HepG2 (cell line): ENCODE results near the gene SYP. TPM values are rescaled to one million over a fixed set of nuclear protein-coding genes. Genes with fewer than 3 reads are reported as not detected.

Experiments used
- ATAC-seq: fragments of 200-7000 bp; cut with Tn5 transposase; 3 replicates; pipeline ENCODE4 v1.9.1; 2020; ENCODE audit warnings: mild to moderate bottlenecking, moderate library complexity
- BruUV-seq: library from RNA; stranded (reverse); fragments of 400-500 nt; replicated peaks from 2 replicates; lab custom pipeline; 2021; lab: Mats Ljungman, UMichigan
- CTCF ChIA-PET: fragments of 300-600 bp; formaldehyde crosslinking; extraction: SDS; loops from one replicate; lab custom pipeline; 2021; ENCODE audit warnings: low total read pairs, inconsistent platforms, low intra/inter-chr PET ratio; lab: Yijun Ruan, JAX
- POLR2A ChIA-PET: fragments of 350-600 bp; sonication (Branson Sonifier 250); formaldehyde crosslinking; loops from one replicate; lab custom pipeline; 2020; ENCODE audit warnings: antibody characterized with exemption, inconsistent platforms; lab: Yijun Ruan, JAX
- DNase-seq: peaks from one replicate; pipeline ENCODE4 v3.0.0-alpha.2; 2015; ENCODE audit warnings: low spot score
- FAIRE-seq: peaks from 3 replicates; lab custom pipeline; 2011; peaks lifted over from hg19 to GRCh38; lab: Jason Lieb, UNC
- H2AFZ ChIP-seq: one replicate; pipeline ENCODE4 v1.6.1; 2011; ENCODE audit warnings: low read length, inconsistent platforms
- H3K27ac ChIP-seq: fragments of 300-600 bp; 3 replicates; pipeline ENCODE4 v1.8.0; 2011; ENCODE audit warnings: mixed run types, mild to moderate bottlenecking, mixed read lengths, low read length, inconsistent platforms; ENCODE audit not compliant: insufficient read depth; ENCODE audit errors: extremely low read length
- H3K27me3 ChIP-seq, 2 experiments: fragments of 200-600 bp in 1 of 2; 2 replicates in 1 of 2; 3 replicates in 1 of 2; pipeline versions ENCODE4 v1.6.0 to v1.8.0; 2011; ENCODE audit warnings: low read length in 2 of 2, mild to moderate bottlenecking in 2 of 2, moderate library complexity in 2 of 2, inconsistent platforms in 1 of 2; ENCODE audit not compliant: insufficient read depth in 2 of 2, control insufficient read depth in 1 of 2
- H3K36me3 ChIP-seq, 2 experiments: fragments of 200-600 bp in 1 of 2; replicated peaks in 1 of 2; 2 replicates in 1 of 2; 3 replicates in 1 of 2; pipeline versions ENCODE4 v1.5.1 to v1.8.0; 2011; ENCODE audit warnings: low read length in 2 of 2, inconsistent platforms in 1 of 2; ENCODE audit not compliant: insufficient read depth in 2 of 2, control insufficient read depth in 1 of 2
- H3K4me1 ChIP-seq: 2 replicates; pipeline ENCODE4 v1.5.1; 2012; ENCODE audit warnings: low read length, inconsistent platforms; ENCODE audit not compliant: insufficient read depth
- H3K4me2 ChIP-seq: 2 replicates; pipeline ENCODE4 v1.6.0; 2011; ENCODE audit warnings: low read depth, low read length, inconsistent platforms
- H3K4me3 ChIP-seq, 3 experiments: fragments of 200-600 bp in 1 of 3; sonication (generic), shearing (Covaris generic) in 1 of 3; replicated peaks in 1 of 3; 2 replicates each; pipeline ENCODE4 v1.5.1; 2011 to 2016; ENCODE audit warnings: low read length in 3 of 3, inconsistent platforms in 2 of 3, low read depth in 2 of 3, mild to moderate bottlenecking in 2 of 3, control low read depth in 1 of 3, mixed read lengths in 1 of 3; ENCODE audit not compliant: insufficient read depth in 1 of 3
- H3K79me2 ChIP-seq: one replicate; pipeline ENCODE4 v1.6.1; 2011; ENCODE audit warnings: low read length, inconsistent platforms; ENCODE audit not compliant: insufficient read depth
- H3K9ac ChIP-seq: 2 replicates; pipeline ENCODE4 v1.6.0; 2011; ENCODE audit warnings: mild to moderate bottlenecking, low read depth, low read length, inconsistent platforms; ENCODE audit not compliant: insufficient read depth
- H3K9me3 ChIP-seq: 2 replicates; pipeline ENCODE4 v1.5.1; 2012; ENCODE audit warnings: mild to moderate bottlenecking, low read length
- H4K20me1 ChIP-seq: 2 replicates; pipeline ENCODE4 v1.6.0; 2011; ENCODE audit warnings: inconsistent platforms, mild to moderate bottlenecking, low read length, moderate library complexity; ENCODE audit not compliant: insufficient read depth
- IKZF1 ChIP-seq: fragments of 450-650 bp; IDR thresholded peaks from 2 replicates; pipeline ENCODE4 v1.7.1; 2016
- ZBTB33 ChIP-seq: sonication (generic); formaldehyde crosslinking; IDR thresholded peaks from 2 replicates; pipeline ENCODE4 v1.4.0; 2020; ENCODE audit warnings: missing genetic modification reagents
- WGBS: methylation state at CpG from one replicate; pipeline ENCODE4 v1.1.6; 2017; ENCODE audit warnings: low lambda C conversion rate; 5-methylcytosine and 5-hydroxymethylcytosine counted together
- in situ Hi-C: cut with HindIII; loops from 2 replicates; pipeline ENCODE4 v1.10.0; 2017; ENCODE audit warnings: low pct_unique_long_range_greater_than_20kb; ENCODE audit not compliant: extremely low pct_ligation_motif_present
- intact Hi-C: fragments of 100-400 bp; cut with micrococcal nuclease; formaldehyde crosslinking; loops from one replicate; pipeline ENCODE4 v1.10.0; 2022; ENCODE audit not compliant: unreplicated experiment
- polyA plus RNA-seq, 8 experiments: library from polyadenylated mRNA; depleted of rRNA in 3 of 8; stranded (reverse) in 7 of 8; unstranded in 1 of 8; fragments of >200 nt; fragmentation: Illumina TruSeq in 4 of 8; extraction: Trizol in 4 of 8; gene quantifications; 2 replicates each; pipeline versions ENCODE4 v1.2.1 to v1.2.3, GENCODE V29; 2011 to 2016; ENCODE audit warnings: low read depth in 4 of 8, missing spikeins in 1 of 8, mixed read lengths in 1 of 8; ENCODE audit not compliant: insufficient read depth in 1 of 8
- total RNA-seq, 5 experiments: library from RNA; depleted of rRNA; stranded (reverse); fragments of >200 nt; fragmentation: Illumina TruSeq; extraction: Trizol; gene quantifications; 2 replicates each; pipeline ENCODE4 v1.2.3, GENCODE V29; 2016; ENCODE audit warnings: low read depth in 1 of 5
- TF ChIP-seq, protein P1 (sequence below): sonication (generic); formaldehyde crosslinking; IDR thresholded peaks from 2 replicates; pipeline ENCODE4; 2020; ENCODE audit warnings: missing genetic modification reagents, mild to moderate bottlenecking, borderline replicate concordance

Gene SYP
- total and polyA plus RNA-seq, 2 of the 13 experiments (the other 11 are each of a cell fraction or from before 2014, with no cell fraction given), result 2.0 to 2.5 TPM

- Histone ChIP-seq H3K9ac (no peak overlapping the region), H4K20me1 (no peaks in the 10 kb centered on the region), H3K4me2 (peak overlapping the region; percentile 57; the same call in 1 of the 2 replicates), H3K27ac (no peak overlapping the region), H2AFZ (no peak overlapping the region), H3K27me3 (no peaks in the 10 kb centered on the region), H3K4me3 (no peak overlapping the region), H3K79me2 (no peaks in the 10 kb centered on the region), H3K9me3 (no peaks in the 10 kb centered on the region), H3K36me3 (no peaks in the 10 kb centered on the region), H3K4me1 (peaks cover 33% of the 10 kb centered on the region; the same call in 1 of the 2 replicates)
- intact Hi-C loops (loop anchor here (5.0 kb wide), 1 partner anchor 42 kb away; the partner anchor contains the start of gene GPKOW), in situ Hi-C loops (loop anchor here (5.0 kb wide), 1 partner anchor 42 kb away; the partner anchor contains the start of gene GPKOW)
- ATAC-seq, result no peak
- no TSS peak for BruUV-seq
- CTCF ChIA-PET, result interaction anchor here (1.9 kb wide), 1 partner anchor 41 kb away, joined by 6 read pairs; the partner anchor contains the start of gene GPKOW
- WGBS, result 90% methylated on average over 8 of the region's 31 CpGs
- TF ChIP-seq ZBTB33 (CRISPR knock-in tag) (0 out of 2 replicates have a peak, but pooled peaks have one; percentile 43), IKZF1 (no peak)
- TF ChIP-seq, protein P1, sequence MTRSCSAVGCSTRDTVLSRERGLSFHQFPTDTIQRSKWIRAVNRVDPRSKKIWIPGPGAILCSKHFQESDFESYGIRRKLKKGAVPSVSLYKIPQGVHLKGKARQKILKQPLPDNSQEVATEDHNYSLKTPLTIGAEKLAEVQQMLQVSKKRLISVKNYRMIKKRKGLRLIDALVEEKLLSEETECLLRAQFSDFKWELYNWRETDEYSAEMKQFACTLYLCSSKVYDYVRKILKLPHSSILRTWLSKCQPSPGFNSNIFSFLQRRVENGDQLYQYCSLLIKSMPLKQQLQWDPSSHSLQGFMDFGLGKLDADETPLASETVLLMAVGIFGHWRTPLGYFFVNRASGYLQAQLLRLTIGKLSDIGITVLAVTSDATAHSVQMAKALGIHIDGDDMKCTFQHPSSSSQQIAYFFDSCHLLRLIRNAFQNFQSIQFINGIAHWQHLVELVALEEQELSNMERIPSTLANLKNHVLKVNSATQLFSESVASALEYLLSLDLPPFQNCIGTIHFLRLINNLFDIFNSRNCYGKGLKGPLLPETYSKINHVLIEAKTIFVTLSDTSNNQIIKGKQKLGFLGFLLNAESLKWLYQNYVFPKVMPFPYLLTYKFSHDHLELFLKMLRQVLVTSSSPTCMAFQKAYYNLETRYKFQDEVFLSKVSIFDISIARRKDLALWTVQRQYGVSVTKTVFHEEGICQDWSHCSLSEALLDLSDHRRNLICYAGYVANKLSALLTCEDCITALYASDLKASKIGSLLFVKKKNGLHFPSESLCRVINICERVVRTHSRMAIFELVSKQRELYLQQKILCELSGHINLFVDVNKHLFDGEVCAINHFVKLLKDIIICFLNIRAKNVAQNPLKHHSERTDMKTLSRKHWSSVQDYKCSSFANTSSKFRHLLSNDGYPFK (CRISPR knock-in tag), result no peak
- POLR2A ChIA-PET, result no interaction called here
- no peak for DNase-seq
- no peak for FAIRE-seq
Measured at GRCh38 chrX:49164589-49165360, 35.2 kb downstream of the SYP start.
